Regular cardiac myocyte (primary cell): ENCODE measurements around the gene ZFP82. TPM values are rescaled to one million over a fixed set of nuclear protein-coding genes. Genes with fewer than 3 reads are reported as not detected.

ENCODE experiments used
- total RNA-seq: library from RNA; depleted of rRNA; stranded (reverse); fragments of >200 nt; gene quantifications from 2 replicates; pipeline ENCODE4 v1.2.3, GENCODE V29; 2014

Gene ZFP82
- total RNA-seq: 7.7 and 10.1 TPM in 2 replicates

DNA sequence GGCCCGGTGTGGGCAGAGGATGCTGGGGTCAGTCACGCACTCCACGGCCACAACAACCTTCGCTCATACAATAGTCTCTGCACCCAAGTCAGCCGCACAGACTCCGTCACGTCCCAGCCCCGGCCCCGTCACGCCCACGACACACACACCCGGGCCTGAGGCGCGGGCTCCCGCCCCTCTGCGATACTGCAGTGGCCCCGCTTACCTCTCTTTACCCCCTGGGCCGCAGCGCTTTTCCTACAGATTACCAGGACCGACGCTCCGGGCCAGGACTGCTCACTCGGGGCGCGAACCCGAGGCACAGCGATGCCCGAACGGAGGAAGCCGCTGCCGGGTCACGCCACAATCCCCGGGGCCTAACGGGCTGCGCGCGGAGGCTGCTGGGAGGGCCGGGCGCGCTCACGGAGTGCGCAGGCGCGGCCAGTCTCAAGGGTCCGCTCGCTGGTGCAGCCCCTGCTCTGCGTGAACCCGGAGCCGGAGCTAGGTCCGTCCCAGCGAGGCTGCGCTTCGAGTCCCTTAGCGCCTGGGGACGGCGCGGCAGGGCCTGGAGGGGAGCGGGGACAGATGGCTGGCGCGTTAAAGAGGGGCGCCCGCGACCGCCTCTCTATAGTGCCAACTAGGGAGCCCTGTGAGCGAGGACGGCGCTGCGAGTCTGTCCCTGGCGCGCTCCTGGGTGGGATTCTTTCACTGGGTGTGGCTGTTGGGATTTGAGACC lies at the start of gene ZFP82:
TSS of gene ZFP82 (minus strand) at position 358 of the 715 bp plus-strand sequence. CDS start 8,855 bp downstream, outside the sequence.

GRCh38 chr19:36378625-36379509 lies 39.6 kb downstream of the ZFP82 start, which contains the start of gene ZFP14:
Gene ZFP14, minus strand, starts transcription at chr19:36379201. Its CDS starts 11,309 bp downstream, at chr19:36367892.

Other genes starting within 250 kb of the ZFP82 start
- 6.1 and 9.3 TPM in 2 replicates for gene ZNF565, start 204.0 kb downstream of the ZFP82 start, total RNA-seq
- 85.4 and 89.9 TPM in 2 replicates for gene ZNF146, start 203.5 kb downstream of the ZFP82 start, total RNA-seq
- gene ZFP14, start 39.4 kb downstream of the ZFP82 start, total RNA-seq: 1.9 and 5.1 TPM in 2 replicates
- gene ZNF566, start 70.9 kb upstream of the ZFP82 start, total RNA-seq: 8.4 and 12.4 TPM in 2 replicates
- 9.2 and 15.5 TPM in 2 replicates for gene ZNF260, start 109.6 kb upstream of the ZFP82 start, total RNA-seq
- gene ZNF529, start 154.6 kb upstream of the ZFP82 start, total RNA-seq: 8.6 and 11.6 TPM in 2 replicates
- 3.8 and 10.7 TPM in 2 replicates for gene ZNF382, start 186.7 kb upstream of the ZFP82 start, total RNA-seq
- 11.3 and 12.5 TPM in 2 replicates for gene ZNF461, start 248.2 kb upstream of the ZFP82 start, total RNA-seq